ENCODE results near the gene TCF3. TPM values are rescaled to one million over a fixed set of nuclear protein-coding genes. Genes with fewer than 3 reads are reported as not detected.

TCF3 gene
- total RNA-seq, 1 donor from 2014 or later, result 153 TPM

GRCh38 chr19:1615156-1615765 lies 37.2 kb downstream of the TCF3 start:
- H3K4me3 Mint-ChIP-seq (ENCODE audit: unreplicated experiment), result no peak overlapping the region
- H3K4me1 Mint-ChIP-seq (ENCODE audit: low read depth), result no peaks in the 10 kb centered on the region
- H3K9me3 Mint-ChIP-seq (ENCODE audit: low read depth), result no peaks in the 10 kb centered on the region
- TF ChIP-seq CTCF (IDR thresholded peaks at IDR 0.05), result no peak
- peaks cover 24% of the 10 kb centered on the region for H3K36me3 Mint-ChIP-seq (ENCODE audit: low read depth)
- no peaks in the 10 kb centered on the region for H3K27me3 Mint-ChIP-seq (ENCODE audit: low read depth)
- no peak overlapping the region for H3K27ac Mint-ChIP-seq (ENCODE audit: unreplicated experiment)
- DNase-seq (ENCODE audit: low spot score), result no peak

GRCh38 chr19:1613808-1614570 lies 38.4 kb downstream of the TCF3 start:
- no peak for TF ChIP-seq CTCF (IDR thresholded peaks at IDR 0.05)
- H3K4me1 Mint-ChIP-seq (ENCODE audit: low read depth), result no peaks in the 10 kb centered on the region
- no peaks in the 10 kb centered on the region for H3K27me3 Mint-ChIP-seq (ENCODE audit: low read depth)
- no peaks in the 10 kb centered on the region for H3K9me3 Mint-ChIP-seq (ENCODE audit: low read depth)
- H3K36me3 Mint-ChIP-seq (ENCODE audit: low read depth), result peaks cover 23% of the 10 kb centered on the region
- no peak overlapping the region for H3K4me3 Mint-ChIP-seq (ENCODE audit: unreplicated experiment)
- no peak overlapping the region for H3K27ac Mint-ChIP-seq (ENCODE audit: unreplicated experiment)
- DNase-seq (ENCODE audit: low spot score), result no peak

- H3K4me1 Mint-ChIP-seq (ENCODE audit: low read depth), result no peaks in the 10 kb centered on the region
- no peak for TF ChIP-seq CTCF (IDR thresholded peaks at IDR 0.05)
- no peak for DNase-seq (ENCODE audit: low spot score)
- no peak overlapping the region for H3K4me3 Mint-ChIP-seq (ENCODE audit: unreplicated experiment)
- no peak overlapping the region for H3K27ac Mint-ChIP-seq (ENCODE audit: unreplicated experiment)
- peaks cover 19% of the 10 kb centered on the region for H3K36me3 Mint-ChIP-seq (ENCODE audit: low read depth)
- no peaks in the 10 kb centered on the region for H3K9me3 Mint-ChIP-seq (ENCODE audit: low read depth)
- H3K27me3 Mint-ChIP-seq (ENCODE audit: low read depth), result no peaks in the 10 kb centered on the region
These were observed 39.3 kb downstream of the TCF3 start for GRCh38 chr19:1613146-1613545.

GRCh38 chr19:1612114-1613086 lies 40.0 kb downstream of the TCF3 start:
- no peak for DNase-seq (ENCODE audit: low spot score)
- Mint-ChIP-seq H3K9me3 (ENCODE audit: low read depth) (no peaks in the 10 kb centered on the region), H3K36me3 (ENCODE audit: low read depth) (peaks cover 17% of the 10 kb centered on the region), H3K27ac (ENCODE audit: unreplicated experiment) (no peak overlapping the region), H3K4me3 (ENCODE audit: unreplicated experiment) (no peak overlapping the region), H3K27me3 (ENCODE audit: low read depth) (no peaks in the 10 kb centered on the region), H3K4me1 (ENCODE audit: low read depth) (no peaks in the 10 kb centered on the region)
- TF ChIP-seq CTCF (IDR thresholded peaks at IDR 0.05), result no peak

- H3K27ac Mint-ChIP-seq (ENCODE audit: unreplicated experiment), result peak overlapping the region; percentile 42
- no peak for TF ChIP-seq CTCF (IDR thresholded peaks at IDR 0.05)
- peaks cover 5% of the 10 kb centered on the region for H3K4me1 Mint-ChIP-seq (ENCODE audit: low read depth)
- no peak overlapping the region for H3K4me3 Mint-ChIP-seq (ENCODE audit: unreplicated experiment)
- no peaks in the 10 kb centered on the region for H3K27me3 Mint-ChIP-seq (ENCODE audit: low read depth)
- no peaks in the 10 kb centered on the region for H3K9me3 Mint-ChIP-seq (ENCODE audit: low read depth)
- H3K36me3 Mint-ChIP-seq (ENCODE audit: low read depth), result peaks cover 17% of the 10 kb centered on the region
- no peak for DNase-seq (ENCODE audit: low spot score)
These were observed 41.1 kb downstream of the TCF3 start for GRCh38 chr19:1611353-1611752.

Data from chondrocyte (in vitro differentiated cells).